RWPE1 (cell line): ENCODE measurements around the gene ZNF845.

Source experiments
- CTCF ChIA-PET: fragments of 350-600 bp; sonication (Branson Sonifier 250); formaldehyde crosslinking; extraction: SDS; loops from one replicate; lab custom pipeline; 2021; lab: Yijun Ruan, JAX
- POLR2A ChIA-PET: fragments of 400-600 bp; formaldehyde crosslinking; extraction: SDS; loops from one replicate; lab custom pipeline; 2020; ENCODE audit warnings: antibody characterized with exemption; ENCODE audit not compliant: low non-redundant PET; lab: Yijun Ruan, JAX
- DNase-seq: peaks from one replicate; pipeline ENCODE4 v3.0.0; 2012; ENCODE audit warnings: low spot score
- H3K27ac ChIP-seq: fragments of 450-650 bp; 2 replicates; pipeline ENCODE4 v1.5.1; 2017
- CTCF ChIP-seq: fragments of 450-650 bp; conservative IDR thresholded peaks from 2 replicates; pipeline ENCODE4 v1.5.1; 2017; ENCODE audit warnings: low read depth, mild to moderate bottlenecking

Gene ZNF845

DNA sequence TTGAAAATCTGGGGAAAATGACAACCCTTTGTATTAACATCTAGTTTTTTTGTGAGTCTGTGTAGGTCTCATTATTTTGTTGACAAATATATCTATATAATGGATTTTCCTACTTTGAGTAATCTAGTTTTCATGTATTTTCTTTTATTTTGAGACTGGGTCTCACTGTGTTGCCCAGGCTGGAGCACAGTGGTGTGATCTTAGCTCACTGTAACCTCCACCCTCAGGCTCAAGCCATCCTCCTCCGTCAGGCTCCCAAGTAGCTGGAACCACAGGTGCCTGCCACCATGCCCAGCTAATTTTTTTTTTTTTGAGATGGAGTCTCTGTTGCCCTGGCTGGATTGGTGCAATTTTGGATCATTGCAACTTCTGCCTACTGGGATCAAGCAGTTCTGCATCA lies 41.2 kb downstream of the ZNF845 start:
- TF ChIP-seq CTCF = no peak
- ChIA-PET CTCF (no interaction called here), POLR2A (no interaction called here)
- no peak for DNase-seq
- H3K27ac ChIP-seq = no peak overlapping the region

DNA sequence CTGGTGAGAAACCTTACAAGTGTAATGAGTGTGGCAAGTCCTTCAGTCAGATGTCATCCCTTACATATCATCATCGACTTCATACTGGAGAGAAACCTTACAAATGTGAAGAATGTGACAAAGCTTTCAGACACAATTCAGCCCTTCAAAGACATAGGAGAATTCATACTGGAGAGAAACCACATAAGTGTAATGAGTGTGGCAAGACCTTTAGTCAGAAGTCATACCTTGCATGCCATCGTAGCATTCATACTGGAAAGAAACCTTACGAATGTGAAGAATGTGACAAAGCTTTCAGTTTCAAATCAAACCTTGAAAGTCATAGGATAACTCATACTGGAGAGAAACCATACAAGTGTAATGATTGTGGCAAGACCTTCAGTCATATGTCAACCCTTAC lies 47.8 kb downstream of the ZNF845 start:
- POLR2A ChIA-PET = no interaction called here
- no peak for TF ChIP-seq CTCF
- CTCF ChIA-PET = interaction anchor here (0.6 kb wide), 1 partner anchor 16 kb away, joined by 4 read pairs; no protein-coding TSS in a partner anchor
- no peak for DNase-seq
- no peak overlapping the region for H3K27ac ChIP-seq

DNA sequence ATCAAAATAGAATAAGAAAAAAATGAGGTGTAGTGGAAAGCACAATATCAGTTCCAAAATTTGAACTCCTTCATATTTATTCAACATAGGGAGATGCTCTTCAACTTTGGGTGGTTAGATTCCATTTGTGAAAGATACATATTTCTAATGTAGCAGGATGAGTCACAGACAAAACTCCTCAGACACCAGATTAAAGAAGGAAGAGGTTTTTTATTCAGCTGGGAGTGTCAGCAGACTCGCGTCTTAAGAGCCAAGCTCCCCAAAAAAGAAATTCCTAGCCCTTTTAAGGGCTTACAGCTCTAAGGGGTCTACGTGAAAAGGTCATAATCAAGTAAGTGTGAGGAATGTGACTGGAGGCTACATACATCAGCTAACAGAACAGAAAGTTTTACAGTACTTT lies 54.6 kb downstream of the ZNF845 start:
- no peak for DNase-seq
- ChIA-PET CTCF (interaction anchor here (0.6 kb wide), 1 partner anchor 254 kb away, joined by 3 read pairs; no protein-coding TSS in a partner anchor), POLR2A (no interaction called here)
- no peak for TF ChIP-seq CTCF
- H3K27ac ChIP-seq = no peak overlapping the region

GRCh38 chr19:53388904-53389303 lies 55.4 kb downstream of the ZNF845 start:
- no peak for DNase-seq
- no peak for TF ChIP-seq CTCF
- H3K27ac ChIP-seq = no peak overlapping the region
- ChIA-PET CTCF (no interaction called here), POLR2A (no interaction called here)

DNA sequence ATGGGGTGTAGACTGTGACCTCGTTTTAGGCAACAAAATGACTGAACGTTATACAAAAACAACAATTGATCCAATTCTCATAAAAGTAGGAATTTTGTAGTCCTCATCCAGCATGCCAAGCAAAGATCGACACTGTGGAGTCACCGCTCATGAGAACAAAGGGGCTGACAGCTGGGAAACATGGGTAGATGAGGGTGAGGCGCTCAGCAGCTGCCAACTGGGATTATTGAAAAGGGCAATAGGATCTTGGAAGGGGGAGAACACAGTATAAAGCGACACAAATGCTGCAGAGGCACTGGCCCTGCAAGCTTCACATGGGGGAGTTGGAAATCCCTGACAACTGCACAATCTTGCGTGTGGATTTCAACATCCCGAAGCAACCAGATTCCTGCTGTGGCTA lies 56.0 kb downstream of the ZNF845 start:
- POLR2A ChIA-PET = interaction anchor here (0.5 kb wide), 1 partner anchor 202 kb away, joined by 5 read pairs; no protein-coding TSS in a partner anchor
- CTCF ChIA-PET = no interaction called here
- no peak for DNase-seq
- no peak for TF ChIP-seq CTCF
- no peak overlapping the region for H3K27ac ChIP-seq

GRCh38 chr19:53389978-53390377 lies 56.4 kb downstream of the ZNF845 start:
- ChIA-PET CTCF (no interaction called here), POLR2A (interaction anchor here (0.5 kb wide), 1 partner anchor 202 kb away, joined by 5 read pairs; no protein-coding TSS in a partner anchor)
- H3K27ac ChIP-seq = no peak overlapping the region
- DNase-seq = no peak
- TF ChIP-seq CTCF = no peak
